HAP-1 (cell line): Measurements from ENCODE around the gene AHSG.

Experiments used
- DNase-seq, 2 experiments: peaks; one replicate each; pipeline ENCODE4 v3.0.0-alpha.2; 2016 to 2020; ENCODE audit warnings: low spot score in 2 of 2
- H3K27me3 ChIP-seq: fragments of 250-450 bp; sonication (Bioruptor Pico); 2 replicates; pipeline ENCODE4 v1.5.1; 2020; ENCODE audit warnings: low read depth, mild to moderate bottlenecking, moderate library complexity
- H3K36me3 ChIP-seq: fragments of 250-450 bp; sonication (Bioruptor Pico); replicated peaks from 2 replicates; pipeline ENCODE4 v1.5.1; 2020; ENCODE audit warnings: mild to moderate bottlenecking
- H3K4me1 ChIP-seq: fragments of 250-450 bp; sonication (Bioruptor Pico); 2 replicates; pipeline ENCODE4 v1.5.1; 2020; ENCODE audit warnings: mild to moderate bottlenecking
- H3K4me3 ChIP-seq: fragments of 250-450 bp; sonication (Bioruptor Pico); 2 replicates; pipeline ENCODE4 v1.5.1; 2020; ENCODE audit warnings: mild to moderate bottlenecking, moderate library complexity
- H3K9me3 ChIP-seq: fragments of 250-450 bp; sonication (Bioruptor Pico); 2 replicates; pipeline ENCODE4 v1.5.1; 2020; ENCODE audit warnings: mild to moderate bottlenecking, moderate library complexity
- in situ Hi-C: fragments of 300-500 bp; cut with MboI; formaldehyde crosslinking; loops from 3 replicates; pipeline ENCODE4 v1.14.3; 2020; ENCODE audit warnings: low sequenced_read_pairs, inconsistent platforms, mixed read lengths

AHSG gene

GRCh38 chr3:186599142-186599784 is 13.6 kb upstream of the AHSG start:
- H3K27me3 ChIP-seq: no peaks in the 10 kb centered on the region
- in situ Hi-C loops: no loop called here
- DNase-seq: no peak
- no peaks in the 10 kb centered on the region for H3K9me3 ChIP-seq
- H3K4me3 ChIP-seq: no peak overlapping the region
- no peaks in the 10 kb centered on the region for H3K4me1 ChIP-seq
- H3K36me3 ChIP-seq: no peaks in the 10 kb centered on the region

GRCh38 chr3:186599785-186600166 is 13.1 kb upstream of the AHSG start:
- no peak for DNase-seq
- H3K4me1 ChIP-seq: no peaks in the 10 kb centered on the region
- no peaks in the 10 kb centered on the region for H3K27me3 ChIP-seq
- in situ Hi-C loops: loop anchor here (10.0 kb wide), 1 partner anchor 155 kb away; no protein-coding TSS in a partner anchor
- H3K36me3 ChIP-seq: no peaks in the 10 kb centered on the region
- H3K9me3 ChIP-seq: no peaks in the 10 kb centered on the region
- no peak overlapping the region for H3K4me3 ChIP-seq

GRCh38 chr3:186600896-186601295 is 12.0 kb upstream of the AHSG start:
- Histone ChIP-seq H3K4me1 (no peaks in the 10 kb centered on the region), H3K9me3 (no peaks in the 10 kb centered on the region), H3K4me3 (no peak overlapping the region), H3K27me3 (no peaks in the 10 kb centered on the region), H3K36me3 (no peaks in the 10 kb centered on the region)
- DNase-seq: no peak
- in situ Hi-C loops: loop anchor here (10.0 kb wide), 1 partner anchor 154 kb away; no protein-coding TSS in a partner anchor

- no peaks in the 10 kb centered on the region for H3K27me3 ChIP-seq
- DNase-seq: no peak
- H3K4me1 ChIP-seq: no peaks in the 10 kb centered on the region
- H3K9me3 ChIP-seq: no peaks in the 10 kb centered on the region
- no peak overlapping the region for H3K4me3 ChIP-seq
- in situ Hi-C loops: loop anchor here (10.0 kb wide), 1 partner anchor 152 kb away; no protein-coding TSS in a partner anchor
- H3K36me3 ChIP-seq: no peaks in the 10 kb centered on the region
Measured at GRCh38 chr3:186603159-186603558, 9.7 kb upstream of the AHSG start.

- Histone ChIP-seq H3K27me3 (no peaks in the 10 kb centered on the region), H3K9me3 (no peaks in the 10 kb centered on the region), H3K36me3 (no peaks in the 10 kb centered on the region), H3K4me3 (no peak overlapping the region), H3K4me1 (no peaks in the 10 kb centered on the region)
- DNase-seq: no peak
- in situ Hi-C loops: loop anchor here (10.0 kb wide), 1 partner anchor 150 kb away; no protein-coding TSS in a partner anchor
Measured at GRCh38 chr3:186605078-186605477, 7.8 kb upstream of the AHSG start.

- Histone ChIP-seq H3K4me3 (no peak overlapping the region), H3K27me3 (no peaks in the 10 kb centered on the region), H3K36me3 (no peaks in the 10 kb centered on the region), H3K4me1 (no peaks in the 10 kb centered on the region), H3K9me3 (no peaks in the 10 kb centered on the region)
- in situ Hi-C loops: loop anchor here (10.0 kb wide), 1 partner anchor 149 kb away; no protein-coding TSS in a partner anchor
- no peak for DNase-seq
Measured at GRCh38 chr3:186605561-186606545, 7.0 kb upstream of the AHSG start.

- no peaks in the 10 kb centered on the region for H3K4me1 ChIP-seq
- H3K9me3 ChIP-seq: no peaks in the 10 kb centered on the region
- no peak for DNase-seq
- no peaks in the 10 kb centered on the region for H3K36me3 ChIP-seq
- H3K27me3 ChIP-seq: peaks cover 3% of the 10 kb centered on the region; the same call in 1 of the 2 replicates
- H3K4me3 ChIP-seq: no peak overlapping the region
- in situ Hi-C loops: loop anchor here (10.0 kb wide), 1 partner anchor 146 kb away; no protein-coding TSS in a partner anchor
Measured at GRCh38 chr3:186608624-186609215, 4.1 kb upstream of the AHSG start.

GRCh38 chr3:186609247-186609868 is 3.5 kb upstream of the AHSG start:
- in situ Hi-C loops: loop anchor here (10.0 kb wide), 1 partner anchor 145 kb away; no protein-coding TSS in a partner anchor
- H3K27me3 ChIP-seq: peaks cover 4% of the 10 kb centered on the region
- no peaks in the 10 kb centered on the region for H3K36me3 ChIP-seq
- no peaks in the 10 kb centered on the region for H3K9me3 ChIP-seq
- H3K4me1 ChIP-seq: no peaks in the 10 kb centered on the region
- no peak overlapping the region for H3K4me3 ChIP-seq
- peak in 1 of 2 experiments; percentile 21 for DNase-seq

- Histone ChIP-seq H3K9me3 (no peaks in the 10 kb centered on the region), H3K4me3 (no peak overlapping the region), H3K4me1 (no peaks in the 10 kb centered on the region), H3K27me3 (peaks cover 8% of the 10 kb centered on the region), H3K36me3 (no peaks in the 10 kb centered on the region)
- in situ Hi-C loops: no loop called here
- DNase-seq: no peak
Measured at GRCh38 chr3:186612065-186612464, 795 bp upstream of the AHSG start.

GRCh38 chr3:186613637-186614265 is 891 bp downstream of the AHSG start:
- in situ Hi-C loops: no loop called here

GRCh38 chr3:186614266-186614596 is 1.4 kb downstream of the AHSG start:
- H3K4me3 ChIP-seq: no peak overlapping the region
- H3K9me3 ChIP-seq: no peaks in the 10 kb centered on the region
- no peak for DNase-seq
- in situ Hi-C loops: no loop called here
- H3K27me3 ChIP-seq: peaks cover 10% of the 10 kb centered on the region
- no peaks in the 10 kb centered on the region for H3K4me1 ChIP-seq
- H3K36me3 ChIP-seq: no peaks in the 10 kb centered on the region

More at GRCh38 chr3:186613637-186614265, 891 bp downstream of the AHSG start:
- Histone ChIP-seq H3K27me3 (peaks cover 10% of the 10 kb centered on the region), H3K4me3 (no peak overlapping the region), H3K4me1 (no peaks in the 10 kb centered on the region), H3K36me3 (no peaks in the 10 kb centered on the region), H3K9me3 (no peaks in the 10 kb centered on the region)
- DNase-seq: no peak

GRCh38 chr3:186614597-186615483 is 2.0 kb downstream of the AHSG start:
- H3K4me1 ChIP-seq: no peaks in the 10 kb centered on the region
- H3K9me3 ChIP-seq: no peaks in the 10 kb centered on the region
- peaks cover 10% of the 10 kb centered on the region for H3K27me3 ChIP-seq
- H3K4me3 ChIP-seq: no peak overlapping the region
- no peaks in the 10 kb centered on the region for H3K36me3 ChIP-seq
- in situ Hi-C loops: no loop called here
- peak; percentile 81 to 87 for DNase-seq
